Caco-2 (cell line): Measurements from ENCODE around the gene DMKN. TPM values are rescaled to one million over a fixed set of nuclear protein-coding genes. Genes with fewer than 3 reads are reported as not detected.
A peak's percentile ranks its signal among the peaks of the same experiment; 100 is the strongest.

Source experiments
- BruUV-seq: library from RNA; stranded (reverse); fragments of 400-500 nt; replicated peaks from 2 replicates; lab custom pipeline; 2021; lab: Mats Ljungman, UMichigan
- CTCF ChIA-PET: fragments of 300-600 bp; sonication (Branson Sonifier 250); formaldehyde crosslinking; loops from one replicate; lab custom pipeline; 2022; ENCODE audit warnings: antibody characterized with exemption; lab: Charles Lee
- POLR2A ChIA-PET: fragments of 300-600 bp; sonication (Branson Sonifier 250); formaldehyde crosslinking; loops from one replicate; lab custom pipeline; 2022; ENCODE audit warnings: antibody characterized with exemption; lab: Charles Lee
- DNase-seq, 2 experiments: peaks; one replicate each; pipeline versions ENCODE4 v3.0.0 to v3.0.0-alpha.2; 2020 to 2022
- H3K27me3 ChIP-seq: replicated peaks from 2 replicates; pipeline ENCODE4 v1.6.0; 2011; ENCODE audit warnings: low read length; ENCODE audit not compliant: control insufficient read depth, insufficient read depth
- H3K36me3 ChIP-seq: 2 replicates; pipeline ENCODE4 v1.5.1; 2011; ENCODE audit warnings: low read length; ENCODE audit not compliant: control insufficient read depth, insufficient read depth
- H3K4me1 ChIP-seq: fragments of 250-450 bp; sonication (Bioruptor Pico); 2 replicates; pipeline ENCODE4 v1.5.1; 2020; ENCODE audit warnings: mild to moderate bottlenecking
- H3K4me3 ChIP-seq: 2 replicates; pipeline ENCODE4 v1.5.1; 2011; ENCODE audit warnings: low read depth, mild to moderate bottlenecking, control low read depth, low read length
- H3K9me3 ChIP-seq: fragments of 250-450 bp; sonication (Bioruptor Pico); 2 replicates; pipeline ENCODE4 v1.5.1; 2020; ENCODE audit warnings: mild to moderate bottlenecking, moderate library complexity
- H3K27ac Mint-ChIP-seq: one replicate; pipeline ENCODE4 v1.8.0; 2022; ENCODE audit warnings: mixed read lengths; ENCODE audit not compliant: unreplicated experiment
- H3K27me3 Mint-ChIP-seq: one replicate; pipeline ENCODE4 v1.8.0; 2022; ENCODE audit warnings: mixed read lengths; ENCODE audit not compliant: insufficient read depth, unreplicated experiment
- H3K36me3 Mint-ChIP-seq: one replicate; pipeline ENCODE4 v1.8.0; 2022; ENCODE audit warnings: mild to moderate bottlenecking, mixed read lengths; ENCODE audit not compliant: insufficient read depth, unreplicated experiment
- H3K4me1 Mint-ChIP-seq: one replicate; pipeline ENCODE4 v1.8.0; 2022; ENCODE audit warnings: low read depth, mixed read lengths; ENCODE audit not compliant: unreplicated experiment
- H3K4me3 Mint-ChIP-seq: one replicate; pipeline ENCODE4 v1.8.0; 2022; ENCODE audit warnings: mild to moderate bottlenecking, moderate library complexity, mixed read lengths; ENCODE audit not compliant: unreplicated experiment
- H3K9me3 Mint-ChIP-seq: one replicate; pipeline ENCODE4 v1.8.0; 2022; ENCODE audit warnings: mixed read lengths; ENCODE audit not compliant: unreplicated experiment
- CTCF ChIP-seq, 2 experiments: fragments of 200-600 bp in 1 of 2; IDR thresholded peaks; 1 replicate in 1 of 2; 2 replicates in 1 of 2; pipeline versions ENCODE4 v1.5.1 to v1.8.0; 2011 to 2022; ENCODE audit warnings: antibody characterized with exemption in 1 of 2, control low read depth in 1 of 2, inconsistent platforms in 1 of 2, low read depth in 1 of 2, low read length in 1 of 2, mild to moderate bottlenecking in 1 of 2, moderate library complexity in 1 of 2; ENCODE audit not compliant: insufficient read depth in 1 of 2, severe bottlenecking in 1 of 2, unreplicated experiment in 1 of 2
- intact Hi-C: fragments of 100-400 bp; cut with micrococcal nuclease; formaldehyde crosslinking; loops from one replicate; pipeline ENCODE4 v1.10.0; 2022; ENCODE audit not compliant: unreplicated experiment
- total RNA-seq: library from RNA; stranded (reverse); gene quantifications from 2 replicates; pipeline ENCODE4 v1.2.3, GENCODE V29; 2022

The DMKN gene
- total RNA-seq, 1 experiment from 2014 or later, result 341 TPM

- H3K27ac Mint-ChIP-seq, result no peak overlapping the region
- no peaks in the 10 kb centered on the region for H3K4me1 Mint-ChIP-seq
- peaks cover 14% of the 10 kb centered on the region for H3K27me3 Mint-ChIP-seq
- H3K36me3 ChIP-seq, result no peaks in the 10 kb centered on the region
- CTCF ChIA-PET, result interaction anchor here (0.6 to 2.0 kb wide), 4 partner anchors 63 to 161 kb away, joined by 3 to 15 read pairs (median 4); partner anchors contain the start of gene COX6B1
- no peaks in the 10 kb centered on the region for H3K9me3 Mint-ChIP-seq
- H3K27me3 ChIP-seq, result no peaks in the 10 kb centered on the region
- 0 out of 2 replicates have a peak, but pooled peaks cover 5% of the 10 kb centered on the region for H3K4me1 ChIP-seq
- peak in 1 of 2 experiments; percentile 69 for DNase-seq
- H3K9me3 ChIP-seq, result 0 out of 2 replicates have a peak, but pooled peaks cover 3% of the 10 kb centered on the region
- intact Hi-C loops, result loop anchor here (1.0 kb wide), 1 partner anchor 161 kb away; no protein-coding TSS in a partner anchor
- no TSS peak for BruUV-seq
- POLR2A ChIA-PET, result interaction anchor here (0.6 kb wide), 1 partner anchor 92 kb away, joined by 3 read pairs; no protein-coding TSS in a partner anchor
- no peak overlapping the region for H3K4me3 Mint-ChIP-seq
- H3K36me3 Mint-ChIP-seq, result peaks cover 5% of the 10 kb centered on the region
- TF ChIP-seq CTCF (IDR thresholded peaks at IDR 0.05; ENCODE audit: insufficient read depth in 1 of 2, low read depth in 1 of 2, low read length in 1 of 2, severe bottlenecking in 1 of 2, unreplicated experiment in 1 of 2), result peak; percentile 42 to 56
- H3K4me3 ChIP-seq, result no peak overlapping the region
Observed at GRCh38 chr19:35555301-35556005, 42.0 kb upstream of the DMKN start.

GRCh38 chr19:35554076-35554475 is 40.6 kb upstream of the DMKN start:
- 0 out of 2 replicates have a peak, but pooled peaks cover 3% of the 10 kb centered on the region for H3K9me3 ChIP-seq
- no TSS peak for BruUV-seq
- Mint-ChIP-seq H3K27me3 (peaks cover 5% of the 10 kb centered on the region), H3K4me1 (peaks cover 5% of the 10 kb centered on the region), H3K9me3 (no peaks in the 10 kb centered on the region), H3K27ac (no peak overlapping the region), H3K4me3 (no peak overlapping the region), H3K36me3 (peaks cover 4% of the 10 kb centered on the region)
- ChIA-PET POLR2A (no interaction called here), CTCF (no interaction called here)
- no peaks in the 10 kb centered on the region for H3K36me3 ChIP-seq
- H3K27me3 ChIP-seq, result no peaks in the 10 kb centered on the region
- no peak for TF ChIP-seq CTCF (IDR thresholded peaks at IDR 0.05; ENCODE audit: insufficient read depth in 1 of 2, low read depth in 1 of 2, low read length in 1 of 2, severe bottlenecking in 1 of 2, unreplicated experiment in 1 of 2)
- 0 out of 2 replicates have a peak, but pooled peaks cover 5% of the 10 kb centered on the region for H3K4me1 ChIP-seq
- no peak for DNase-seq
- H3K4me3 ChIP-seq, result no peak overlapping the region
- intact Hi-C loops, result no loop called here

GRCh38 chr19:35553385-35554000 is 40.0 kb upstream of the DMKN start:
- no peak overlapping the region for H3K4me3 ChIP-seq
- H3K4me1 ChIP-seq, result 0 out of 2 replicates have a peak, but pooled peaks cover 5% of the 10 kb centered on the region
- Mint-ChIP-seq H3K27me3 (peaks cover 5% of the 10 kb centered on the region), H3K4me1 (peaks cover 7% of the 10 kb centered on the region), H3K36me3 (peaks cover 6% of the 10 kb centered on the region), H3K4me3 (no peak overlapping the region), H3K27ac (no peak overlapping the region), H3K9me3 (no peaks in the 10 kb centered on the region)
- no peak for TF ChIP-seq CTCF (IDR thresholded peaks at IDR 0.05; ENCODE audit: insufficient read depth in 1 of 2, low read depth in 1 of 2, low read length in 1 of 2, severe bottlenecking in 1 of 2, unreplicated experiment in 1 of 2)
- H3K36me3 ChIP-seq, result no peaks in the 10 kb centered on the region
- POLR2A ChIA-PET, result no interaction called here
- no TSS peak for BruUV-seq
- intact Hi-C loops, result no loop called here
- DNase-seq, result no peak
- no peaks in the 10 kb centered on the region for H3K27me3 ChIP-seq
- 0 out of 2 replicates have a peak, but pooled peaks cover 3% of the 10 kb centered on the region for H3K9me3 ChIP-seq
- CTCF ChIA-PET, result no interaction called here
